HFF-Myc (cell line): Measurements from ENCODE around the gene ARID5A.

ENCODE experiments used
- DNase-seq: peaks from one replicate; pipeline ENCODE4 v3.0.0-alpha.2; 2011; ENCODE audit warnings: low read depth; ENCODE audit errors: extremely low read depth
- H3K4me3 ChIP-seq: replicated peaks from 2 replicates; pipeline ENCODE4 v1.5.1; 2011; ENCODE audit warnings: low read depth, mild to moderate bottlenecking, control low read depth, low read length
- CTCF ChIP-seq: IDR thresholded peaks from 2 replicates; pipeline ENCODE4 v1.5.1; 2012; ENCODE audit warnings: mild to moderate bottlenecking, low read depth, low read length, control low read depth; ENCODE audit errors: missing control alignments

ARID5A gene

DNA sequence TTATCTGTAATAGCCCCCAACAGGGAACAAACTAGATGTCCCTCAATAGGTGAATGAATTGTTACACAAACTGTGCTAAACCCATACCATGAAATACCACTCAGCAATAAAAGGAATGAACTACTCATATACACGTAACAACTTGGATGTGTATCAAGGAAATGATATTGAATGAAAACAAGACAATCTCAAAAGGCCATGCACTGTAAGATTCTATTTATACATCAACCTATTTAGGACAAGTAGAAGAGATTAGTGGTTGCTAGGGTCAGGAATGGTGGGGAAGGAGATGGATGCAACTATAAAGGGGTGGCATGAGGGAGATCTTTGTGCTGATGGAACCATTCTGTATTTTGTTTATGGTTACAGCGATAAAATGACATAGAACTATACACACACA lies 54.5 kb downstream of the ARID5A start:
- H3K4me3 ChIP-seq, result no peak overlapping the region
- TF ChIP-seq CTCF, result no peak
- no peak for DNase-seq

DNA sequence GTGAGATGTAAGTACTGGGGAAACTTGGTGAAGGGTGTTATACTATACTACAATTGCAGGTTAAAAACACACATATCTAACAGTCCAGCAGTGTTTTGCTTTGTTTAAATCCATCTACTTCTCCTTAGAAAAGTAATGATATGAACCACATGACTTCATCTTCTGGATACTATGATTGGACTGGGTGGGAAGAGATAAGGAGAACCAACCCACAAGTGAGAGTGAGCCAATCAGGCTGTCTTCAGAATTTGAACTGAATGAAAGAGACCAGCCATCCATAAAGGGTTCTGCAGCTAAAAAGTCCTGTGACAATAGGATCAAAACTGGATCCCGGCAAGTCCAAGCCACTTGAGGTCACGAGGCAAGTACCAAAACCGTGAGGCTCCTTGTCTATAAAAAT lies 54.9 kb downstream of the ARID5A start:
- no peak for TF ChIP-seq CTCF
- no peak overlapping the region for H3K4me3 ChIP-seq
- no peak for DNase-seq

DNA sequence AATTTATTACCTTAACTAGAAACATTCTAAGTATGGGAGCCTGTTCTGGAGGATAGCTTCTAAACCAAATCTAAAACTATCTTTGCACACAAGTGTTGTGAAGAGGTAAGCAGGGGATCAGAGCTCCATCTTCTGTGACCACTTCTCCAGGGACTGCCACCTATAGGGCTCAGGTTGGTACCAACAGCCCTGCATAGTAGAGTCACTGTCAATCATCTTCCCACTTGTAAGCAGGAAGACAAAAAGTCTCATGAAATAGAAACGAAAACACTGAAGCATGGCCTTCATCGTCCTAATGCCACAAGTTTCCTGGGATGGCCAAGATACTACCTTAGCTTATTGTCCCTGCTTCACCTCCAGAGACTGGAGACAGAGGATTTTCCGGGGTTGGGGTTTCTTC lies 57.7 kb downstream of the ARID5A start:
- H3K4me3 ChIP-seq, result no peak overlapping the region
- TF ChIP-seq CTCF, result no peak
- DNase-seq, result no peak

DNA sequence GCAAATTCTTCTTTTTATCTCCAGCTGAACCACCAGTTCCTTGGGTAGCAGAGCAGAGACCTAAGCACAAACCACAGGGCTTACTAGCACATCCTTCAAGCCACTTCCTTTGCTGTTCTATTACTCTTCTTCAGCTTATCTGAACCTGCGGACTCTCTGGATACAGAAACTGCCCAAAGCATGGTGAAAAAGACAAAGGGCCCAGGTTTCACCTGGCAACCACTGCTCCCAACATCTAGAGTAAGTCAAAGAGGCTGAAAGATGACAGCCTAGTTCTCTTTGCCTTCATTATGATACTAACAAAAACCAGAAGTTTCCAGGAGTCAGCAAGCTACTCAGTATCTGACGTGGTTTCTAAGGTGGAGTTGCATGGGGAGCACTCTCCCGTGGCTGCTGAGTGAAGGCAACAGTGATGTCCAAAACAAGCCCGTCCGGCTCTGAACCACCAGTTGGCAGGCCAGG lies 58.2 kb downstream of the ARID5A start:
- TF ChIP-seq CTCF, result no peak
- H3K4me3 ChIP-seq, result no peak overlapping the region
- DNase-seq, result no peak

GRCh38 chr2:96596596-96596995 lies 60.0 kb downstream of the ARID5A start:
- no peak overlapping the region for H3K4me3 ChIP-seq
- DNase-seq, result no peak
- no peak for TF ChIP-seq CTCF

DNA sequence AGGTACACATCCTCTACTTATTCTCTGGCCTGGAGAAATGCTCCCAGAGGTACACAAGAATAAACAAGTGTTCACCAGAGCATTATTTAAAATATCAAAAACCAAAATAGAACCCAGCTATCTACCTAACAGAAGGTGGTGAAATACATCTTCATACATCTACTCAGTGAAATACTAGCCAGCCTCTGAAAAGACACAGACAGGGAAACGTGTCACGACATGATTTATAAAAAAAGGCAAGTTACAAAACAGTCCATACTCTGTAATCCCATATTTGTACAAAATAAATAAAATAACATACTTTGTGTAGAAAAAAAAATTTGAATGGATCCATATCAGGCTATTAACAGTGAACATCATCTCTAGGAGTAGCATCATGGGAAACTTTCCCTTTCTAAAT lies 63.4 kb downstream of the ARID5A start:
- TF ChIP-seq CTCF, result no peak
- H3K4me3 ChIP-seq, result no peak overlapping the region
- no peak for DNase-seq

- H3K4me3 ChIP-seq, result no peak overlapping the region
- no peak for DNase-seq
- no peak for TF ChIP-seq CTCF
Observed at GRCh38 chr2:96601382-96602292, 65.1 kb downstream of the ARID5A start.
